Measurements from ENCODE around the gene LINC01488.

The LINC01488 gene

DNA sequence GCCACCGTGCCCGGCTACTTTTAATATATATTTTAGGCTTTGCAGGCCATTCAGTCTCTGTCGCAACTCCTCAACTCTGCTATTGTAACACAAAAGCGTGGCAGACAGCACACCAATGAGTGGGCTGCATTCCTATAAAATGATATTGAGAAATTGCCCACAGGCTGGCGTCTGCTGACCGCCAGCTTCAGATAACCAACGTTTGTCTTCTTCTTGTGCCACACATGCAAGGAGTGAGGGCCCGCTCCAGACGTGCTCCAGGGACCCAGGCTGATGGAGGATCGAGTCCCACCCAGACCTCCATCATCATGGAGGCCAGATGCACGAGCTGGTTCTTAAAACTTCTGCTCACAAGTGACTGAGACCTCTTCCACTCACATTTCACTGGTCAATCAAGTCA is 35.4 kb upstream of the LINC01488 start:
- DNase-seq = no peak

- DNase-seq = no peak
These were observed 33.7 kb upstream of the LINC01488 start for GRCh38 chr11:69447786-69448185.

DNA sequence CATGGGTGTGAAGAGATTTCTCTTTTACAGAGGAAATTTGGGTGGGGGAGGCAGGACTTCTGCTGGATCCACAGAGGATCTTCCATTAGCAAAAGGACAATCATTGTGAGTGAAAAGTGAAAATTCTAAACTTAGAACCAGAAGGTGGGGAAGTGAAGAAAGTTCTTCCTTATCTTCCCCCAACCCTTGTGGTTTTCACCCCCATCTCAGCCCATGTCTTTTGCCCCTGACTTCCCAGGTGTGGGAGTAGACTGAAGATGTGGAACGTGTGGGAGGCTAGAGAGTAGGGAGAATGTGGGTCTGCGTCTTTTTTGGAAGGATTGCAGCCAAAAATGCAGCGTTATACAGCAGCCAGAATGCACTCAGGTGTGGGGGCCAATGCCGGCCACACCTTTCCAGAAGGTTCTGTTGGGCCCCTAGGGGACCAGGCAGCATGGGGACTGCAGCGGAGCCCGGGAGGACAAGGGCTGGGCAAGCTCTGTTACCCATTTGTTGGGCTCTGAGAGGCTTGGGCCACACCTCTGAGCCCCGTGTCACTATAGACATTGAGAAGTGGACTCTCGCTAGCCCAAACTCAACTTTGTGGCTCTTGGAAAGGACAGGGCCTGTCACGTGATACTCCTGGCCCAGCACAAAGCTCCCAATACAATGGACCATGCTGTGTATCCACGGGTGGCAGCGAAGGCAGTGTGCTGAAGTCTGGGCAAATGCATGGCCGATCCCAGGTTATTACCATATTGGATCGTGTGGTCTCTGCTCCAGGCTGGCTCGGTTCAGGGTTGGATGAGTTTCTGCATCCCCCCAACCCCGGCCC is 32.8 kb upstream of the LINC01488 start:
- no peak for DNase-seq

GRCh38 chr11:69449320-69450063 is 32.0 kb upstream of the LINC01488 start:
- no peak for DNase-seq

DNA sequence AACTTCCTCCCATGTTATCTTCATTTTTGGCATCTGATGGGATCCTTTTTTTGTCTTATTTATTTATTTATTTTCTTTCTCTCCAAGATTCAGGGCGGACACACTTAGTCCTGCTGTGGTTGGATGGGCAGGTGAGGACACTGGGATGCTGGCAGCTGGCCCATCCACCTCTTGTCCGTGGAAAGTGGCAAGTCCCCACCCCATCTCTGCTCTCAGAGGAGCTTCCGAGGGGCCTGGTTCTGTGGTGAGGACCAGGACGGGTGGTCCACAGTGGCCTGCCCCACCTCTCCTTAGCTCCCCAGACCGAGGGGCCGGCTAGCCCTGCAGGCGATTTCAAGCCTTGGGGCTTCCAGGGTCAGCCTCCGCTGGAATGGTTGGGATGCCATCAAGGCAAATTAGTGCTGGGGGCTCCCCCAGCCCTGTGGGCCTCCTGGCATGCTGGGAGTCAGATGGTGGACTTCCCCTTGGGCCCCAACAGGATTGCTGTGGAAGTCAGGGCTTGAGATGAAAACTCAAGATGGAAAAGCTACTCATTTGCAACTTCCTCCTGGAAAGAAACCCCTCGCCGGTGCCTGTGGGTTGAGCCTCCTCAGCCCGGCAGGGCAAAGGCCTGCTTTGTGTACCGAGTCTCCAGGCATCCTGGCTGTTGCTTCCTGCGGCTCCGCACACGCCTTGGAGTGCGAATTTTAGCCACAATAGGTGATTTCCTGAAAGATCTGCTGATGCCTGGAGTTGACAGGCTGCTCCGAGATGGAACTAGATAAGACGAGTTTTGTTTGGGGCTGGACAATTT is 31.2 kb upstream of the LINC01488 start:
- no peak for DNase-seq

- DNase-seq = no peak
These were observed 30.6 kb upstream of the LINC01488 start for GRCh38 chr11:69450857-69451220.

DNA sequence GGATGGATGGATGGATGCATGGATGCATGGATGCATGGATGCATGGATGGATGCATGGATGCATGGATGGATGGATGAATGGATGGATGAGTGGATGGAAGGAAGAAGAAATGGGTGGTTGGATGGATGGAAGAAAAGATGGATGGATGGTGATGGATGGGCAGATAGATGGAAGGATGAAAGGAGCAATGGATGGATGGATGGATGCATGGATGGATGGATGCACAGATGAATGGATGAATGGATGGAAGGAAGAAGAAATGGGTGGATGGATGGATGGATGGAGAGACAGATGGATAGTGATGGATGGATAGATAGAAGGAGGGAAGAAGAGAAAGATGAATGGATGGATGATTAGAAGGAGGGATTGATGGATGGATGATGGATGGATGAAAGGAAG is 30.2 kb upstream of the LINC01488 start:
- DNase-seq = no peak

DNA sequence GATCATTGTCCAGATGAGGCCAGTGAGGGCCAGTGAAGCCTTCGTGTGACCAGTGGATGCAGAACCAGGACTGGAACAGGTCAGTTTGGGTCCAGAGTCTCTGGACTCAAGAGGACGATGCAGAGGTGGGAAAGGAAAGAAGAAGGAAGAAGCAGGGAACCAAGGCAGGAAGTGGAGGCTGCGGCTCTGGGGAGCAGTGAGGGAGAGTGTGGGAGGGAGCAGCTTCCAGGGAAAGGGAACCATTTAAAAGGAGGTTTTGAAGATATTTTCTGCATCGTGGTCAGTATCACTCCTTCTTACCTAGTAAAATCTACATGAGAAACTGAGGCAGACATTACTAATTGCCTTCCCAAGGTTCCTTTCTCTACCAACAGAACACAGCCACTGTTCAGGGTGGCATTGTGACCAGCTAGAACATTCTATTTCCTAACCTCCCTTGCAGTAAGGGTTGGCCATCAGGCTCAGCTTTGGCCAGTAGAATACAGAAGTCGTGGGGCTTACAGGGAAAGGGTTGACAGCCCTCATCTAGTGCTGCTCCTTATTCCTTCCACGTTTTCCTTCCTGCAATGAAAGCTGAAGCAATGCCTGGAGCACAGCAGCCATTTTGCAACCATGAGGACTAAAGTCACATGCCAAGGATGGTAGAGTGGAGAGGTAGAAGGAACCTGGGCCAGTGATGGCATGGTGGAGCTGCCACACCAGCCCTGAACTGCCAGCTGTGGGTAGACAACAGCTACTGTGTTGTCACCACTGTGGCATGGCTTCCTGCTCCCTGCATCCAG is 29.1 kb upstream of the LINC01488 start:
- DNase-seq = no peak

DNA sequence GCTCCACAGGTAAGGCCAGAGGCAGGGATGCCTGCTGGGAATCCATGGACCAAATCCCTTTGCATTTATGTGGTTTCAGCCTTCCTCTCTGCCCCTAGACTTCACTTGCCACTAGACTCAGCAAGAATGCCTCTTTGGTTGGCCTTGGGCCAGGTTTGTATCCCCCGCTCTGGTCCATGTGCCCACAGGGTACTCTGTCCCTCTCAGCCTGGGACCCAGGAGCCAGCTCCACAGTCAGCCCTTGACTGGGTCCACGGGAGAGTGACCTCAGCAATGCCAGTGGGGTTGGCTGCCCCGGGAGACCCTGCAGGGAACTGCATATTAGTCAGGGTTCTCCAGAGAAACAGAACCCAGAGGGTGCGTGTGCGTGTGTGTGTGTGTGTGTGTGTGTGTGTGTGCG is 28.3 kb upstream of the LINC01488 start:
- no peak for DNase-seq

- no peak for DNase-seq
These were observed 27.4 kb upstream of the LINC01488 start for GRCh38 chr11:69454018-69454417.

GRCh38 chr11:69455969-69456368 is 25.5 kb upstream of the LINC01488 start:
- DNase-seq = no peak

DNA sequence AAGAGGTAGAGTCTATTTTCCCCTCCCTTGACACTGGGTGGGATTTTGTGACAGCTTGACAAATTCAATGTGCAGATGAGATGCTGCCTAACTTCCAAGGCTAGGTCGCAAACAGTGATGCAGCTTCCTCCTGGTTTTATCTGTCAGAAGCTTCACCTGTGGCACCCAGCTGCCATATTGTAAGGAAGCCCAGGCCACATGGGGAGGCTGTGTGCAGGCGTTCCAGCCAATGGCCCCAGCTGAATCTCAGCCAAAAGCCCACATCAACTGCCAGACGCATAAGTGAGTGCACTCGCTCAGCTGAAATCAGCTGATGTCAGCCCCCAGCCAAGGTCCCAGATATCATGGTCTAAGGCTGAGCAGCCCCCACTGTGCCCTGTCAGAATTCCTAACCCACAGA is 24.8 kb upstream of the LINC01488 start:
- no peak for DNase-seq

GRCh38 chr11:69459848-69460539 is 21.5 kb upstream of the LINC01488 start:
- no peak for DNase-seq

GRCh38 chr11:69460540-69461257 is 20.8 kb upstream of the LINC01488 start:
- DNase-seq = no peak

GRCh38 chr11:69461272-69461962 is 20.0 kb upstream of the LINC01488 start:
- DNase-seq = no peak

- DNase-seq = no peak
These were observed 19.1 kb upstream of the LINC01488 start for GRCh38 chr11:69462106-69462951.

GRCh38 chr11:69463181-69463994 is 18.1 kb upstream of the LINC01488 start:
- DNase-seq = no peak

- no peak for DNase-seq
These were observed 17.2 kb upstream of the LINC01488 start for GRCh38 chr11:69463995-69464960.

Data from NCI-H69 (cell line).